NCI-H510A treated with DMSO at 0.1 percent for 48 hours (cell line): ENCODE results near the gene GDF11.

ENCODE experiments used
- DNase-seq: peaks from one replicate; lab custom pipeline; 2025; lab: John Stamatoyannopoulos, UW

Gene GDF11

DNA sequence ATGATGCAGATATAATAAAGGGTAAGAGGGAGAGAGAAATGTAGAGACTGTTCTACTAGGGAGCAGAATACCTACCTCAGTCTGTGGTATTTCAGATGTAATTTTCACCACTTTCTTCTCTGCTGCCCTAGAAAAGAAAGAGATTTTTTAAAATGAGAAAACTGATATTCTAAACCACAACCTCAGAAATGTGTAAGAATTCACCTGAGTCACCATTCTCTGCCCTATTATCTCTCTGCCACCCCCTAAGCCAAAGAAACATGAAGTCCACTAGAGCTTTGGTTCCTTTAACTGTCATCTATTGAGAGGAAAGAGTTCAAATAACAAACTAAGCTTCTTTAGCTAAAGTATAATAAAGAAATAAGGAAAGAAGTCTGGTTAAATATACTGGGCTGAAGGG is 53.0 kb downstream of the GDF11 start:
- no peak for DNase-seq

- DNase-seq = peak; percentile 35
Observed at GRCh38 chr12:55797068-55797467, 54.1 kb downstream of the GDF11 start.

GRCh38 chr12:55797550-55797949 is 54.6 kb downstream of the GDF11 start:
- no peak for DNase-seq
